ENCODE data around the gene SPATA22. TPM values are rescaled to one million over a fixed set of nuclear protein-coding genes. Genes with fewer than 3 reads are reported as not detected.
A peak's percentile ranks its signal among the peaks of the same experiment; 100 is the strongest.
"Not testable (repeated sequence)": the region's sequence is repeated elsewhere in the genome, so short reads cannot be mapped to it uniquely, and the experiment has no call there.

Gene SPATA22
- total RNA-seq, 1 experiment from 2014 or later: not detected

GRCh38 chr17:3475812-3476610 lies 4.4 kb upstream of the SPATA22 start, which contains the start of gene ASPA:
TSS of gene ASPA (plus strand) at chr17:3475997. CDS start at chr17:3476160, 163 bp downstream.
- in situ Hi-C loops (cut with HindIII; ENCODE audit: low pct_unique_long_range_greater_than_20kb, low sequenced_read_pairs): no loop called here
- no peak for DNase-seq (ENCODE audit: low read depth)

- no peak for DNase-seq (ENCODE audit: low read depth)
- in situ Hi-C loops (cut with HindIII; ENCODE audit: low pct_unique_long_range_greater_than_20kb, low sequenced_read_pairs): no loop called here
These were observed 3.6 kb upstream of the SPATA22 start for GRCh38 chr17:3475251-3475685.

GRCh38 chr17:3474212-3474611 lies 2.6 kb upstream of the SPATA22 start:
- in situ Hi-C loops (cut with HindIII; ENCODE audit: low pct_unique_long_range_greater_than_20kb, low sequenced_read_pairs): no loop called here
- peak; percentile 50 for DNase-seq (ENCODE audit: low read depth)

- DNase-seq (ENCODE audit: low read depth): no peak
- in situ Hi-C loops (cut with HindIII; ENCODE audit: low pct_unique_long_range_greater_than_20kb, low sequenced_read_pairs): no loop called here
These were observed 518 bp upstream of the SPATA22 start for GRCh38 chr17:3472137-3472536.

- no peak for DNase-seq (ENCODE audit: low read depth)
- in situ Hi-C loops (cut with HindIII; ENCODE audit: low pct_unique_long_range_greater_than_20kb, low sequenced_read_pairs): no loop called here
These were observed 2.1 kb downstream of the SPATA22 start for GRCh38 chr17:3469529-3469928.

- in situ Hi-C loops (cut with HindIII; ENCODE audit: low pct_unique_long_range_greater_than_20kb, low sequenced_read_pairs); DNase-seq (ENCODE audit: low read depth): not testable (repeated sequence)
These were observed 5.3 kb downstream of the SPATA22 start for GRCh38 chr17:3466355-3466754.

GRCh38 chr17:3448059-3448665 lies 23.5 kb downstream of the SPATA22 start:
- in situ Hi-C loops (cut with HindIII; ENCODE audit: low pct_unique_long_range_greater_than_20kb, low sequenced_read_pairs): no loop called here
- DNase-seq (ENCODE audit: low read depth): no peak

- DNase-seq (ENCODE audit: low read depth): no peak
- in situ Hi-C loops (cut with HindIII; ENCODE audit: low pct_unique_long_range_greater_than_20kb, low sequenced_read_pairs): no loop called here
These were observed 24.0 kb downstream of the SPATA22 start for GRCh38 chr17:3447625-3448024.

GRCh38 chr17:3440451-3440850 lies 31.2 kb downstream of the SPATA22 start:
- DNase-seq (ENCODE audit: low read depth): no peak
- in situ Hi-C loops (cut with HindIII; ENCODE audit: low pct_unique_long_range_greater_than_20kb, low sequenced_read_pairs): no loop called here

- DNase-seq (ENCODE audit: low read depth): no peak
- in situ Hi-C loops (cut with HindIII; ENCODE audit: low pct_unique_long_range_greater_than_20kb, low sequenced_read_pairs): no loop called here
These were observed 33.3 kb downstream of the SPATA22 start for GRCh38 chr17:3438368-3438767.

- DNase-seq (ENCODE audit: low read depth): no peak
- in situ Hi-C loops (cut with HindIII; ENCODE audit: low pct_unique_long_range_greater_than_20kb, low sequenced_read_pairs): no loop called here
These were observed 37.9 kb downstream of the SPATA22 start, which contains the start of gene OR1E2 for GRCh38 chr17:3433741-3434140. TSS of gene OR1E2 (minus strand) at chr17:3433841. CDS start at chr17:3433841, 0 bp downstream.

GRCh38 chr17:3433215-3433614 lies 38.4 kb downstream of the SPATA22 start:
- DNase-seq (ENCODE audit: low read depth): not testable (repeated sequence)

GRCh38 chr17:3418222-3418621 lies 53.4 kb downstream of the SPATA22 start:
- in situ Hi-C loops (cut with HindIII; ENCODE audit: low pct_unique_long_range_greater_than_20kb, low sequenced_read_pairs): no loop called here

More at GRCh38 chr17:3433215-3433614, 38.4 kb downstream of the SPATA22 start:
- in situ Hi-C loops (cut with HindIII; ENCODE audit: low pct_unique_long_range_greater_than_20kb, low sequenced_read_pairs): not testable (repeated sequence)

GRCh38 chr17:3415610-3416009 lies 56.0 kb downstream of the SPATA22 start:
- in situ Hi-C loops (cut with HindIII; ENCODE audit: low pct_unique_long_range_greater_than_20kb, low sequenced_read_pairs): no loop called here
- no peak for DNase-seq (ENCODE audit: low read depth)

More at GRCh38 chr17:3418222-3418621, 53.4 kb downstream of the SPATA22 start:
- DNase-seq (ENCODE audit: low read depth): no peak

- DNase-seq (ENCODE audit: low read depth); in situ Hi-C loops (cut with HindIII; ENCODE audit: low pct_unique_long_range_greater_than_20kb, low sequenced_read_pairs): not testable (repeated sequence)
These were observed 59.4 kb downstream of the SPATA22 start for GRCh38 chr17:3412216-3412615.

GRCh38 chr17:3411070-3411469 lies 60.5 kb downstream of the SPATA22 start, which contains the start of gene OR3A3:
TSS of gene OR3A3 (plus strand) at chr17:3411370.
- in situ Hi-C loops (cut with HindIII; ENCODE audit: low pct_unique_long_range_greater_than_20kb, low sequenced_read_pairs): no loop called here
- no peak for DNase-seq (ENCODE audit: low read depth)

- DNase-seq (ENCODE audit: low read depth); in situ Hi-C loops (cut with HindIII; ENCODE audit: low pct_unique_long_range_greater_than_20kb, low sequenced_read_pairs): not testable (repeated sequence)
These were observed 67.8 kb downstream of the SPATA22 start for GRCh38 chr17:3403856-3404255.

- no peak for DNase-seq (ENCODE audit: low read depth)
- in situ Hi-C loops (cut with HindIII; ENCODE audit: low pct_unique_long_range_greater_than_20kb, low sequenced_read_pairs): no loop called here
These were observed 69.8 kb downstream of the SPATA22 start for GRCh38 chr17:3401786-3402185.

- DNase-seq (ENCODE audit: low read depth): no peak
- in situ Hi-C loops (cut with HindIII; ENCODE audit: low pct_unique_long_range_greater_than_20kb, low sequenced_read_pairs): no loop called here
These were observed 71.6 kb downstream of the SPATA22 start for GRCh38 chr17:3400055-3400454.

All from Caki2 (cell line).